ENCODE data around the gene CHST9. TPM values are rescaled to one million over a fixed set of nuclear protein-coding genes. Genes with fewer than 3 reads are reported as not detected.
"Not testable (repeated sequence)": the region's sequence is repeated elsewhere in the genome, so short reads cannot be mapped to it uniquely, and the experiment has no call there.

Gene CHST9, protein sequence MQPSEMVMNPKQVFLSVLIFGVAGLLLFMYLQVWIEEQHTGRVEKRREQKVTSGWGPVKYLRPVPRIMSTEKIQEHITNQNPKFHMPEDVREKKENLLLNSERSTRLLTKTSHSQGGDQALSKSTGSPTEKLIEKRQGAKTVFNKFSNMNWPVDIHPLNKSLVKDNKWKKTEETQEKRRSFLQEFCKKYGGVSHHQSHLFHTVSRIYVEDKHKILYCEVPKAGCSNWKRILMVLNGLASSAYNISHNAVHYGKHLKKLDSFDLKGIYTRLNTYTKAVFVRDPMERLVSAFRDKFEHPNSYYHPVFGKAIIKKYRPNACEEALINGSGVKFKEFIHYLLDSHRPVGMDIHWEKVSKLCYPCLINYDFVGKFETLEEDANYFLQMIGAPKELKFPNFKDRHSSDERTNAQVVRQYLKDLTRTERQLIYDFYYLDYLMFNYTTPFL
- total RNA-seq = under 1 TPM in 1 of 2 donors, not detected in 1; 0.07 TPM

DNA sequence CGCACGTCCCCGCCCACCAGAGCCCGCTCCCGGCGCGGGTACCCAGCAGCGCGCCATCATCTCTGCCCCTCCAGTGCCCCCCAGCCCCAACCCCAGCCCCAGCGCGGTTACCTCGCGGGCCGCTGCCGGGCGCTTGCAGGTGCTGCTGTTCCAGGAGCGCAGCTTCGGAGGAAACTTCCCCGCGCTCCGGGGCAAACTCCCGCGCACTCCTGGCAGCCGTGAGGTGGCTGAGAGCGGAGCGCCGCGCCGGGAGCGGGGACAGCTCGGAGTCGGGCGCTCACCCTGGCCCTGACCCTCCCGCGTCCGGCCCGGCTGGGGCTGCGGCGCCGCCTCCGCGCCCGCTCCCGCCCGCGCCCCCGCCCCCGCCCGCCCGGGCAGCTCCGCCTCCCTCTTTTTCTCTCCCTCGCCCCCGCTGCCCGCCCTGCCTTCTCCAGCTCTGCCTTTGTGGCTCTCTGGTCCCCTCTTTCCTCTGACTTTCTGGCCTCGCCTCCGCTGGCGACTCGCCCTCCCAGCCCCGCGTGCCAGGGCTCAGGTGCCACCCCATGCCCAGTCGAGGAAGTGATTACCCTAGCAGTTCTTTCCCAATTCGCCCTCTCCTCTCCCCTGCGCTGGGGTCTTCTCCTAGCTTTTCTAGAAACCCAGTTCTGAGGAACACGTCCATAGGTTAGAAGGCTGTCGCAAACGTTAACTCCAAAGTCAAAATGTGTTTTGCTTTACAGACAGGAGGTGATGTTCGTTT, at the start of gene CHST9:
TSS of gene CHST9 (minus strand) at position 284 of the 739 bp plus-strand sequence. CDS start 42,499 bp downstream, outside the sequence.
- TF ChIP-seq, protein P1, sequence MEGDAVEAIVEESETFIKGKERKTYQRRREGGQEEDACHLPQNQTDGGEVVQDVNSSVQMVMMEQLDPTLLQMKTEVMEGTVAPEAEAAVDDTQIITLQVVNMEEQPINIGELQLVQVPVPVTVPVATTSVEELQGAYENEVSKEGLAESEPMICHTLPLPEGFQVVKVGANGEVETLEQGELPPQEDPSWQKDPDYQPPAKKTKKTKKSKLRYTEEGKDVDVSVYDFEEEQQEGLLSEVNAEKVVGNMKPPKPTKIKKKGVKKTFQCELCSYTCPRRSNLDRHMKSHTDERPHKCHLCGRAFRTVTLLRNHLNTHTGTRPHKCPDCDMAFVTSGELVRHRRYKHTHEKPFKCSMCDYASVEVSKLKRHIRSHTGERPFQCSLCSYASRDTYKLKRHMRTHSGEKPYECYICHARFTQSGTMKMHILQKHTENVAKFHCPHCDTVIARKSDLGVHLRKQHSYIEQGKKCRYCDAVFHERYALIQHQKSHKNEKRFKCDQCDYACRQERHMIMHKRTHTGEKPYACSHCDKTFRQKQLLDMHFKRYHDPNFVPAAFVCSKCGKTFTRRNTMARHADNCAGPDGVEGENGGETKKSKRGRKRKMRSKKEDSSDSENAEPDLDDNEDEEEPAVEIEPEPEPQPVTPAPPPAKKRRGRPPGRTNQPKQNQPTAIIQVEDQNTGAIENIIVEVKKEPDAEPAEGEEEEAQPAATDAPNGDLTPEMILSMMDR (IDR thresholded peaks at IDR 0.05) = no peak
- Histone ChIP-seq H3K4me1 (ENCODE audit: control insufficient read depth in 1 of 2, low read depth in 2 of 2) (no peaks in the 10 kb centered on the region), H3K27ac (no peak within 1 kb of the TSS), H3K36me3 (no peaks in the 10 kb centered on the region), H3K4me3 (peak within 1 kb of the TSS; percentile 7), H3K27me3 (replicated peaks; ENCODE audit: insufficient read depth) (no peaks in the 10 kb centered on the region), H3K9me3 (no peaks in the 10 kb centered on the region)
- DNase-seq (ENCODE audit: low spot score) (no peak), ATAC-seq (ENCODE audit: insufficient number of reproducible peaks, low FRiP score, low read depth) (no peak)

DNA sequence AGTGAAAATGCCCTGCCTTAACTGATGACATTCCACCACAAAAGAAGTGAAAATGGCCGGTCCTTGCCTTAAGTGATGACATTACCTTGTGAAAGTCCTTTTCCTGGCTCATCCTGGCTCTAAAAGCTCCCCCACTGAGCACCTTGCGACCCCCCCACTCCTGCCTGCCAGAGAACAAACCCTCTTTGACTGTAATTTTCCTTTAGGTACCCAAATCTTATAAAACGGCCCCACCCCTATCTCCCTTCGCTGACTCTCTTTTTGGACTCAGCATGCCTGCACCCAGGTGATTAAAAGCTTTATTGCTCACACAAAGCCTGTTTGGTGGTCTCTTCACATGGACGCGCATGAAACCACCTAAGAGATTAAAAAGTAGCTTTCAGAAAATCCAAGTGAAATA, 47.2 kb upstream of the CHST9 start:
- DNase-seq (ENCODE audit: low spot score); ATAC-seq (ENCODE audit: insufficient number of reproducible peaks, low FRiP score, low read depth); H3K4me3 ChIP-seq; H3K27me3 ChIP-seq (replicated peaks; ENCODE audit: insufficient read depth); H3K27ac ChIP-seq; H3K4me1 ChIP-seq (ENCODE audit: control insufficient read depth in 1 of 2, low read depth in 2 of 2); H3K9me3 ChIP-seq; H3K36me3 ChIP-seq: not testable (repeated sequence)

DNA sequence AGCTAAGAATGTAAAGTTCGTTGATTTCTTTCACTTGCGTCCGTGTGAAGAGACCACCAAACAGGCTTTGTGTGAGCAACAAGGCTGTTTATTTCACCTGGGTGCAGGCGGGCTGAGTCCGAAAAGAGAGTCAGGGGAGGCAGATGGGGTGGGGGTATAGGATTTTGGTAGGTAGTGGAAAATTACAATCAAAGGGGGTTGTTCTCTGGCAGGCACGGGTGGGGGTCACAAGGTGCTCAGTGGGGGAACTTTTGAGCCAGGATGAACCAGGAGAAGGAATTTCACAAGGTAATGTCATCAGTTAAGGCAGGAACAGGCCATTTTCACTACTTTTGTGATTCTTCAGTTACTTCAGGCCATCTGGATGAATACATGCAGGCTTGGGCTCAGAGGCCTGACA, 46.6 kb upstream of the CHST9 start:
- not testable (repeated sequence) for H3K9me3 ChIP-seq; DNase-seq (ENCODE audit: low spot score); H3K4me1 ChIP-seq (ENCODE audit: control insufficient read depth in 1 of 2, low read depth in 2 of 2); H3K27ac ChIP-seq; ATAC-seq (ENCODE audit: insufficient number of reproducible peaks, low FRiP score, low read depth); H3K27me3 ChIP-seq (replicated peaks; ENCODE audit: insufficient read depth); H3K4me3 ChIP-seq; H3K36me3 ChIP-seq

DNA sequence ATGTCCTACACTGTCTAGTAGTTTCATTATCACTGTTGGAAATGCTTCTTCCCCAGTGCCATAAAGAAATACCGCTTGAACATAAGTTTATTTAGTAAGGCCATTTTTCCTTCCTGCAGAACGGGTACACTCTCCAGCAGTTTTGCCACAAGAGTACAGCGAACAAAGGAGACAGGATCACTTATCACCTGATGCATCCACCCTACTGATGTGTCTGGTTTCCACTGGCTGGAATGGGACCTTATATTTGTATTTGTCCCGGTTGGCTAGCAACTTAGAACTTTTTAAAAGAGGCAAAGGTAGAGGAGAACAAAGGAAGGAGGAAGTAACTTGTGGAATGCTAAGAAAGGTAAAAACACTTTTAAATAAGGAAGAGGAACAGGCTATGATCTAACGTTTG, 46.1 kb upstream of the CHST9 start:
- not testable (repeated sequence) for H3K4me1 ChIP-seq (ENCODE audit: control insufficient read depth in 1 of 2, low read depth in 2 of 2); H3K36me3 ChIP-seq; H3K27ac ChIP-seq; H3K9me3 ChIP-seq; H3K27me3 ChIP-seq (replicated peaks; ENCODE audit: insufficient read depth); ATAC-seq (ENCODE audit: insufficient number of reproducible peaks, low FRiP score, low read depth); H3K4me3 ChIP-seq; DNase-seq (ENCODE audit: low spot score)

DNA sequence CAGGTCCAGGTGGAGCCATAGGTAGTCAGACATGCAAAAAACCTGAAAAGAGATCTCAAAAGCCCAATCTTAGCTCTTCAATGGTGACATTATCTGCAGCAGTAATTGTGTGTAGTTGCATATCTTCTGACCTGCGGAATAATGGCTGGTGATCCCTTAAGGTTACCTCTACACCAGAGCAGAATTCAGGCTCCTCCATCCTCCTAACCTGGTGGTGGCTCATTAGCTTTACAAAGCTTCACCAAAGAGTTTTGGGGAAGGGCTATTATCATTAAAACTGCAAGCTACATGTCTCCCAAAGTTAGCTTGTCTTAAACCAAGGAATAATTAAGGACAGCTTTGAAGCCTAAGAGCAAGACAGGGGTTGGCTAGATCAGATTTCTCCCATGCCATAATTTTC, 42.6 kb upstream of the CHST9 start:
- Histone ChIP-seq H3K4me1 (ENCODE audit: control insufficient read depth in 1 of 2, low read depth in 2 of 2) (no peaks in the 10 kb centered on the region), H3K27ac (no peak overlapping the region), H3K27me3 (replicated peaks; ENCODE audit: insufficient read depth) (no peaks in the 10 kb centered on the region), H3K9me3 (no peaks in the 10 kb centered on the region), H3K36me3 (no peaks in the 10 kb centered on the region), H3K4me3 (no peak overlapping the region)
- TF ChIP-seq, protein P1 (IDR thresholded peaks at IDR 0.05) = no peak
- DNase-seq (ENCODE audit: low spot score) (no peak), ATAC-seq (ENCODE audit: insufficient number of reproducible peaks, low FRiP score, low read depth) (no peak)

DNA sequence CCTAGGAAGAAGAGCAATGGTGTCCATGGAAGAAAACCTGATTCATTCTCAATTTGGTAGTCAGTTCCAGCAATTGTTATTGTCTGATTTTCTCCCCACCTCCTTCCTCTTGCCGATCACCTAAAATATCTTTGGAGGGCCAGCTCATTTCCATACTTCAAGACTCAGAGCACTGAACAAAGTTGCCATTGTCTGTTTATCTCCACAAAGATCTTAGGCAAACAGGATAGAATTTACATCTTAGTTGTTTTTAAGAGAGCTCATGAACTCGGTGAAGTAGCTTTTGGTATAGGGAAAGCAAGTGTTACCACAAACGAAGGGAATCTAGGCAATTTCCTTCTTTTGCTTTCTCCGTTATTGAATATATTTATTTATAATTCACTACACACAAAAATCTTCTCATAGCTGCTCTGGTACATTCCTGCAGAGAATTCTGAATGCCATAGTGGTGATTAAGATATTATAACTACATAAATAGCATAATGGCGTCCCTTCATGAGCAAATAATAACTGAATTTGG, 41.5 kb upstream of the CHST9 start:
- no peak for DNase-seq (ENCODE audit: low spot score)
- Histone ChIP-seq H3K36me3 (no peaks in the 10 kb centered on the region), H3K4me3 (no peak overlapping the region), H3K27me3 (replicated peaks; ENCODE audit: insufficient read depth) (no peaks in the 10 kb centered on the region), H3K9me3 (no peaks in the 10 kb centered on the region), H3K4me1 (ENCODE audit: control insufficient read depth in 1 of 2, low read depth in 2 of 2) (no peaks in the 10 kb centered on the region), H3K27ac (no peak overlapping the region)
- TF ChIP-seq, protein P1 (IDR thresholded peaks at IDR 0.05) = no peak
- ATAC-seq (ENCODE audit: insufficient number of reproducible peaks, low FRiP score, low read depth) = no peak
